CD4-positive, alpha-beta T cell treated with Interleukin-15 for 4 hours (primary cell): ENCODE results near the gene EVI5L.
"Not testable (repeated sequence)": the region's sequence is repeated elsewhere in the genome, so short reads cannot be mapped to it uniquely, and the experiment has no call there.

Experiments used
- DNase-seq: peaks from one replicate; pipeline ENCODE4 v3.0.0-alpha.2; 2020; ENCODE audit warnings: low spot score

Gene EVI5L

DNA sequence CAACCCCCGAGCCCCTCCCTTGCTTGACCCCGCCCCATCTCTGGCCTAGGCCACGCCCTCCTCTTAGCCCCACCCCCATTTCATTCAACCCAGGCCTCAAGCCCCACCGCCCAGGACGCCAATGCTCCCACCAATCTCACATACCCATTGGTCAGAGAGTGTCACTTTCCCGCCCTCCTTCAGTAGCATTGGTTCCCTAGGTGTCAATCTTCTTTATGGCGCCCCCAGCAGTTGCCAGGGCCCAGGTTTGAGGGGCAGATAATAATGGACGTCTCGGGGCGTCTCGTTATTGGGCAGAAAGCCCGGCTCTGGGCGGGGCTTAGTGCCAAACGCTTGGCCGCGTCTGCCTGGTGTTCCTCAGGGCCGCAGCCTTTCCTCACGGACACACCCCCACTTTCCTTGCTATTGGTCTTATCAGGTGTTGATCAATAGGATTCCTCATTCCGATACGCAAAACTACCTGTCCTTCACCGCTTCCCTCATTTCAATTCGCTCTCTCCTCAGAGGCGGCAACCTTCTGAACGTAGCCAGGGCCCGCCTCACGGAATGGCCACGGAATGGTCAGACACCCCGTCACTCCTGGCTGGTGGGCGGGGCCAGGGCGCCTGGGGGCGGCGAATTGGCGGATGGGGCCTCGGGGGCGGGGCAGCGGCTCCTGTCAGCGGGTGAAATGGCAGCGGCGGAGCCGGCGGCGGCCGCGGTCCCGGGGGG is at the start of gene EVI5L:
Gene EVI5L (plus strand): TSS at position 658 of the 711 bp plus-strand sequence. CDS start 16,325 bp downstream, outside the sequence.
- peak; percentile 100 for DNase-seq

DNA sequence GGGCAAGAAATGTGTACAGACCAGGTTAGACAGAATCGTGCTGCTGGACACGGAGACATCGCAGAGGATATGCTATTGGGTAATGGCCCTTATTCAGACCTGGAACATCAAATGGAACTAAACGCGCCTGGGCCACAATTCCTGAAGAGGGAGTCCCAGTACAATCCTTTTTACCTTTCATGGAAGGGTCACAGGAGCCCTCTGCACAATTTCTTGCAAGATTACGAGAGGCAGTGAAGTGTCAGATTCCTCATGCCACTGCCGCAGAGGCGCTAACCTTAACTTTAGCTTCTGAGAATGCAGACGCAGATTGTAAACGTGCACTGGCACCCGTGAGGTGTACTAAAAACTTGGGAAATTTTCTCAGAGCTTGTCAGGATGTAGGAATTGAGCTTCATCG is 48.9 kb upstream of the EVI5L start:
- no peak for DNase-seq

DNA sequence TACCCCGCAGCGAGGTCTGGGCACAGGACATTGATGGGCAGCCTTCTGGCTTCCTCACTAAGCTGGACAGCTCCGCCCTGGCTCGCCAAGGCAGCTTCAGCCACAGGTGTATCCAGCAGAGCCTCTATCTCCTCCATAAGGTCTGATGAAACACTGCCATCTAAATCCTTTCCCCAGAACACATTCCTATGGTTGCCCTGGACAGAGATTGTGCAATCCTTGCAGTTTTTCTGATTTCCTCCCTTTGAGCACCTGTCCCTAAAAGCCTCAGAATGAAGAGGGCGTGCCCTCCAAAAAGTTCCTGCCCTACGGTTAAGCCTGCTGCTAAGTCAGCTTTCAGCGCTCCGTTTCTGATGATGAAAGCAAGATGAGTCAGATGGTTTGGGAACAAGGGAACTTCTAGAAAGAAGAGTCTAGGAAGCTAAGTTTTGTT is 46.0 kb upstream of the EVI5L start:
- DNase-seq, result no peak

- DNase-seq, result no peak
Measured at GRCh38 chr19:7784856-7785255, 45.2 kb upstream of the EVI5L start.

DNA sequence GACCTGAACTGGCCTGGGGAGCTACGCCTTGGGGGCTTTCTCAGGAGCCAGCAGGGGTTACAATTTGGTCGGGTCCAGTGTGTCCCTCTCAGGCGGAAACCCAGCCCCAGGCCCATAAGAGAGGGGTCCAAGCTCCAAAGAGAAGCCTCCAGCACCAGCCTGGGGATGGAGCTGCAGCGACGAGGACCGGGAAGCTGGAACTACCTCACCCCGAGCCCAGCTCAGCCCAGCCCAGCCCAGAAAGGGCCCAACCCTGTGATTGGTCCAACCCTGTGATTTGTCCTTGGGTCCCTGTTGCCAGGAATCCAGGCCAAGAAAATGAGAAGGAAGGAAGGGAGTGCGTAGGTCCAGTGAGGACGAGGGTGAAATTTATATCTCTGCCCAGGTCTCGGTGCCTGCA is 42.9 kb upstream of the EVI5L start:
- no peak for DNase-seq

DNA sequence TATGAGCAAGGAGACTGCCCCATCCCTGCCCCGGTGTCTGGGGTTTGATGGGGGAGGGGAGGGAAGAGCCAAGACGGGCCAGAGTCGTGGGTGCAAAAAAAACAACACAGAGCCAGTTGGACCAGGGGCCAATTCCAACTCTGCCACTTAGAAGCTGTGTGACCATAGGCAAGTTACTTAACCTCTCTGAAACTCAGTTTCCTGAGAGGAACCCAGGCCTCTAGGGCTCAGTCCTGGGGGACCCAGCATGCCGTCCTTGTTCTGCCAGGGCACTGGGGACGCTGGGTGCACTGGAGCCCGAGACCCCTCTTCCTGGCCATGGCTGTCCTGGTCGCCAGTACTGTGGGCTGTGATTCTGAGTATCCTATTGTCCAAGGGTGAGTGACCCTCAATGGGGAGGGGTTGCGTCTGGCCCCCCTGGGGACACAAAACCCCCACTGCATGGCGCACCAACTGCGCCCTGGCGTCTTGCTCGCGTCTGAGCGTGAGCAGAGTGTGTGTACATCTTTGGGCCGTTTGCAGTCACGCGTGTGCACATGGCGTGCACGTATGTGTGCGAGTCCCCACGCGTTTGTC is 42.3 kb upstream of the EVI5L start:
- DNase-seq, result no peak

DNA sequence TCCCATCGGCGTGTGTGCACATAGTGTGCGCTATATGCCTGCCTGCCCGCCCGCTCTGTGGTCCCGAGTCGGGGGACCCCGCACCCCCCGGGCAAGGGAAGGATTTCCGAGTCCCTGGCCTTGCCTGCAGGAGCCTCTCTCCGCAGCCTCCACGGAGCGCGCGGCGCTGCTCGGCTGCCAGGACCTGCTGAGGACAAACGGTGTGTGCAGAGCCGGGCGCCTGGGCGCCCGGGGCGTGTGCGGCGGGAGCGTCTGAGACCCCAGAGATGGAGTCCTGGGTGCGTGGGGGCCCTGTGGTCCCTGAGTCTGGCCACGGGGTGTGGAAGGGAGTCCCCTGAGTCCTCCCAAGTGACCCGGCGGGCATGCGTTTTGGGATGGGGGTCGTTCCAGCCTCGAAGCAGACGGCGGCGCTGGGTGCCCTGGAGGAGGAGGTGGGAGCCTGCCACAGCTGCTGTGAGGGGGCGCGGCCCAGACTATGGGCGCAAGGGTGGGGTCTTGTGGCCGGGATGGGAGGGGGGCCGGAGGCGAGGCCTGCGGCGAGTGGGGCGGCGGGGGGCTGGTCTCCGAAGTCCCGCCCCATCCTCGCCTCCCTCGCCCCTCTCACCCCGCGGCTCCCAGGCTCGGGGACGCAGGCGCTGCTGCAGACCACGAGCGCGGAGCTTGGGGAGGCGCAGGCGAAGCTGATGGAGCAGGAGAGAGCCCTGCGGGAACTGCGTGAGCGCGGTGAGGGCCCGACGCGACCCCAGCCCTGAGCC is 41.7 kb upstream of the EVI5L start:
- DNase-seq, result no peak

DNA sequence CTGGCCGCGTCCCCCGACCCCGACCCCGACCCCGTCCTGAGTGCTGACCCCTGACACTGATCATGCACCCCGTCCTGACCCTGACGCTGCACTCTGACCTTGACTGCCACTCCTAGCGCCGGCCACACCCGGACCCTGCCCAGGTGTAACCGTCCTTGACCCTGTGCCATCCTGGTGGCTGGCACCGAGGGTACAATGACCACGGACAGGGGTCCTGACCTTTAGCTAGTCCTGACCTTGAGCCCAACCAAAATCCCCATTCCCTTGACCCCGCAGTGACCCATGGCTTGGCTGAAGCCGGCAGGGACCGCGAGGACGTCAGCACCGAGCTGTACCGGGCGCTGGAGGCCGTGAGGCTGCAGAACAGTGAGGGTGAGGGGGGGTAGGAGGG is 41.1 kb upstream of the EVI5L start:
- no peak for DNase-seq

DNA sequence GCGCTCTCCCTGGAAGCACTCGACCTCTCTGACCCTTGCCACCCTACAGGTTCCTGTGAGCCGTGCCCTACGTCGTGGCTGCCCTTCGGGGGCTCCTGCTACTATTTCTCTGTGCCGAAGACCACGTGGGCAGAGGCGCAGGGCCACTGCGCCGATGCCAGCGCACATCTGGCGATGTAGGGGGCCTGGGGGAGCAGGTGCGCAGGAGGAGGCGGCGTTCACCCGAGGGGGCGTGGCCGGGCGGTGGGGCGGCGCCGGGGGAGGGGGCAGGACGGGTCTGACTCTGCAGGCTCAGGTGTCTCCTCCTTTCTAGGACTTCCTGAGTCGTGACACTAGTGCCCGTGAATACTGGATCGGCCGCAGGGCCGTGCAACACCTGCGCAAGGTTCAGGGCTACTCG is 40.6 kb upstream of the EVI5L start:
- DNase-seq, result peak; percentile 14

DNA sequence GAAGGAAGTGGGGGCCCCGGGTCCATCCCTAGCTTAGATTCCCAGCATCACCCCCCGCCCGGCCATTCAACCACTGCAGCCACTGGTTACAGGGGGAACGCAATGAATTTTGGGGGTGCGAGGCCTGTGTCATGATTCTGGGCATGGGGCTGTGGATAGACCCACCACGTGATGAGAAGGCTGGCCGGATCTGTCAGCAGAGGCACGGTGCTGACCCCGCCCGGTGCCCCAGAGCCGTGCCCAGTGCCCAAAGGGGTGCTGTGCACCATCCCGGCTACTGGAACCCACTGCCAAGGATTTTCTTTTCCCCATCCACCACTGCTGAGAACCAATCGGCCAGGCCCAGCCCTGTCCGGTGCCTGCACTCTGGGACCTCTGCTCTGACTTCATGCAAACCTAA is 39.6 kb upstream of the EVI5L start:
- DNase-seq, result no peak

DNA sequence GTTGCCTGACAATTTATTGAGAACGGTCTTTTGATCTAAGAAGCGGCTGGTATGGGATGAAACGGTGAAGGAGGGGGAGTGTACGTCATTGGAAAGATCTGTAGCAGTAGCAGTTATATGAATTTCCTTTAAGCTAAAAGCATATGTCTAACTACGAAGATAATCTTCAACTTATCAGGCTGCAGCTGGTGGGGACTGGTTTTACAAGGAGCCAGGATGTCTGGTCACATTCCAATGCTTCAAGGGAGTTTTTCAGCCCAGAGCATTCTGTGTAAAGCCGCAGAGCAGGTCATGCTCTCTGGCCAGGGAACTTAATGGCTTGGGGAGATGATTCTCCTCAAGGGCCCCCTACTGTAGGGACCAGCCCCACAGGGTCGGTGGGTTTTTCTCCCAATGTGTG is 37.7 kb upstream of the EVI5L start:
- no peak for DNase-seq

DNA sequence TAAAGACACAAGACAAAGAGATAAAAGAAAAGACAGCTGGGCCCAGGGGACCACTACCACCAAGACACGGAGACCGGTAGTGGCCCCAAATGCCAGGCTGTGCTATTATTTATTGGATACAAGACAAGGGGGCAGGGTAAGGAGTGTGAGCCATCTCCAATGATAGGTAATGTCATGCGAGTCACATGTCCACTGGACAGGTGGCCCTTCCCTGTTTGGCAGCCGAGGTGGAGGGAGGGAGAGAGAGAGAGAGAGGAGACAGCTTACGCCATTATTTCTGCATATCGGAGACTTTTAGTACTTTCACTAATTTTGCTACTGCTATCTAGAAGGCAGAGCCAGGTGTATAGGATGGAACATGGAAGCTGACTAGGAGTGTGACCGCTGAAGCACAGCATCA is 37.3 kb upstream of the EVI5L start:
- not testable (repeated sequence) for DNase-seq

DNA sequence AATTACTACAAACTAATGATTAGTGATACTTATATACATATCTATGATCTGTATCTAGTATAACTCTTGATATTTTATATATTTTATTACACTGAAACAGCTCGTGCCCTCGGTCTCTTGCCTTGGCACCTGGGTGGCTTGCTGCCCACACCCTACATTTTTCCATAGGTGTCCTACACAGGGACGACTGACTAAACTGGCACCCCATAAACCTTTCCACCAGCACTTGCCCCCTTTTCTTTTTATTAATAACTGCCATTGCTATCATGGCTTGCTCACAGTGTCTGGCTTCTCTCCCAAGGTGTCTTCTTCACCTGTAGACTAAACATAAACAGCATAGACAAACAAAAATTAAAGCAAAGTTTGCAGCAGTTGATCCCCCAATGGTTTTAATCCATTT is 36.5 kb upstream of the EVI5L start:
- DNase-seq, result no peak

DNA sequence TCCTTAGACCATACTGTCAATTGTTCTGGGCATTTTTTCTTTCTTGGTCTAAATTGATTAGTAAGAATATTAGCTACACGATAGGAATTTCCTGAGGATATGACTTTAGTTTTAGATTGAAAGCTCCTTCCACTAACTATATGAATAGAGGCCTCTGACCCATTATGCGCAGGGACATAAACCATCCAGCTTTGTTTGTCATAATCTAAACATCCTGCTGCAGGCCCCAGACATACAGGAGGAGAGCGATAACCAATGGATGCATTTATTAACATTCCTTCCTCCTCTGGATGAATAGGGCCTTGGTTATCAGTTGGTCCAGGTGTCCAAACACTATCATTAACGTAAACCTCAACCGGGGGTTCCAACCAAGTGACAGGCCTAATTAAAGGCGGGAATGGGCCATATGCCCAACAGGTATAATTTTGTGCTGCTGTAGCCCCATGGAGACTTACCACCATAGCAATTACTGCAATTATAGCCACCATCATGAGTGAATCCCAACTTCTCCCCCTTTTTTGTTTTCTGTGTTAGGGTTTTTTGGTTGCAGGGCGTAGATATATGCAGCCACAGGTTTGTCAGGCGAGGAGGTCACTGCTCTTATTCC is 34.4 kb upstream of the EVI5L start:
- no peak for DNase-seq

DNA sequence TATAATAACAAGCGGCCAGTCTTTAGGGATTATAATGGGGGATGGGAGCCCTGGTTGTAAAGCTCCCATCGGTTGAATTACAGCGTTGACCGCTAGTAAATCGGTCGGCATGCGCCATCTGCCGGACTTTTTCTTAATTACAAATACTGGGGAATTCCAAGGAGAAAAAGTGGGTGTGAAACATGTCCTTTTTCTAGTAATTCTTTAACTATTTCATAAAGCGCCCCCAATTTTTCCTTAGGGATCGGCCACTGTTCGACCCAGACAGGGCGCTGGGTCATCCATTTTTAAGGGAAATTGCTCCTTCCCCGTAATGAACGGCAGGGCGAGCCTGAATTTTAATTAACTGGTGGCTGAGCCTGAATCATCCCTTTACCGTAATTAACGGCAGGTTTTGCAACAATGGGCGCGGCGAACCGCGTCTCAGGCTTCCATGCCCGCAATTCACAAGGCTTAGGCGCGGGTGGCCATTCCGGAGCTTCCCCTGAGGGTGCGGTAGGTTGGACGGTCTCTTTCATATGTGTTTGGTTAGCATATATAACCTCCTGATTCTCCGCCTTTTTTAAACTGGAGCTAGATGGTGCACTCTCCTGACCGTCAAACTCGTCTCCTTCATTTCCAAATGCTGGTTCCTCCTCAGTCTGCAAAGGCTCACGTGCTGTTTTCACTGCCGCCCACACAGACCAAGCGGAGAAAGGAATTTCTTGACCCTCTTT is 30.2 kb upstream of the EVI5L start:
- DNase-seq, result peak; percentile 72

DNA sequence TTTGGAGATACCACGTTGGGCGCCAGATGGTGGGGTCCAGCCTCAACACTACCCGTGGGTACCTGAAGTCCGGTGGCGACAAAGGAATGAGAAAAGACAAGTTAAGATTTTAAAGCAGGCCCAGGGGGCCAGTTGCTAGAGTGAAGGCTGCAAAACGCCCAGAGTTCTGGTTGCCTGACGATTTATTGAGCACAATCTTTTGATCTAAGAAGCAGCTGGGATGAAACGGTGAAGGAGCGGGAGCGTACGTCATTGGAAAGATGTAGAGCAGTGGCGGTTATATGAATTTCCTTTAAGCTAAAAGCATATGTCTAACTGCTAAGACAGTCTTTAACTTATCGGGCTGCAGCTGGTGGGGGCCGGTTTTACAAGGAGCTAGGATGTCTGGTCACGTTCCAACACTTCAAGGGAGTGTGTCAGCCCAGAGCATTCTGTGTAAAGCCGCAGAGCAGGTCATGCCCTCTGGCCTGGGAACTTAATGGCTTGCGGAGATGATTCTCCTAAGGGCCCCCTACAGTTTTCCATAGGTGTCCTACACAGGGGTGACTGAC is 28.9 kb upstream of the EVI5L start:
- no peak for DNase-seq

DNA sequence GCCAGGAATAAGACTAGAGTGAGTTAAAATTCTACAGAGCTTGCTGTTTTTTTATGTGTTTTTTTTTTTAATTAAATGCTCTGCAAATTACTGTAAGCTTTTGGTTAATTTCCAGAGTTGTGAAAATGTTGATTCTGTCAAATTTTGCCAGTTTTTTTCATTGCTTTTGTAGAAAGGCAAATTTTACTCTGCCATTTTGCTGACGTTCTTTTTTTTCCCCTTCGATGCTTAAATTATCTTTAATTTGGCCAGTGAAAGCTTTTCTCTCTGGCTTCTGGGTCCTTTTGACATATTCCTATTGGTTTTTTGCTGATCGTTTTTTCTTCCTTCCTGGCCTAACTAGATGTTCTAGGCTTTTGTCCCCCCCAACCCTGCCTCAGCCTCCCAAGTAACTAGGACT is 23.8 kb upstream of the EVI5L start:
- no peak for DNase-seq

GRCh38 chr19:7806876-7807275 is 23.1 kb upstream of the EVI5L start:
- DNase-seq, result no peak

DNA sequence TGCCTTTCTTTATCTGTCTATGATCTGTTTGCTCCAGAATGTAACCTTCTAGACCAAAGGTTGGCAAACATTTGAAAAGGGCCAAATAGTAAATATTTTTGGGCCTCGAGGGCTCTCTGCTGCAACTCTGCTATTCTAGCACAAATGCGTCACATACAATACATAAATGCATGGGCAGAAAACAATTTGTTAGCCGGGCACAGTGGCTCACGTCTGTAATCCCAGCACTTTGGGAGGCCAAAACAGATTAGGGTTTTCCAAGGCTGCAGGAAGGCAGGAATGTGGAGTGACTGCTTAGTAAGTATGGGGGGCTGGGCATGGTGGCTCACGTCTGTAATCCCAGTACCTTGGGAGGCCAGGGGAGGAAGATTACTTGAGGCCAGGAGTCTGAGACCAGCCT is 21.9 kb upstream of the EVI5L start:
- no peak for DNase-seq

- no peak for DNase-seq
Measured at GRCh38 chr19:7811989-7812388, 18.0 kb upstream of the EVI5L start.

GRCh38 chr19:7815325-7815724 is 14.7 kb upstream of the EVI5L start:
- DNase-seq, result no peak

- DNase-seq, result not testable (repeated sequence)
Measured at GRCh38 chr19:7816040-7816439, 14.0 kb upstream of the EVI5L start.
